Ishikawa (cell line): Measurements from ENCODE around the gene B4GALNT3.

Experiments used
- CEBPB ChIP-seq: IDR thresholded peaks from 2 replicates; pipeline ENCODE4 v1.6.1; 2012
- CREB1 ChIP-seq: IDR thresholded peaks from 2 replicates; pipeline ENCODE4 v1.6.1; 2012; ENCODE audit warnings: low read depth
- EGR1 ChIP-seq: IDR thresholded peaks from 2 replicates; pipeline ENCODE4 v1.6.1; 2012
- EP300 ChIP-seq: IDR thresholded peaks from 2 replicates; pipeline ENCODE4 v1.6.1; 2012; ENCODE audit warnings: borderline replicate concordance
- FOXM1 ChIP-seq: IDR thresholded peaks from 2 replicates; pipeline ENCODE4 v1.6.1; 2012; ENCODE audit warnings: low read depth, borderline replicate concordance
- NFIC ChIP-seq: IDR thresholded peaks from 2 replicates; pipeline ENCODE4 v1.6.1; 2012
- RAD21 ChIP-seq: IDR thresholded peaks from 2 replicates; pipeline ENCODE4 v1.6.1; 2012; ENCODE audit warnings: low read depth
- TAF1 ChIP-seq: IDR thresholded peaks from 2 replicates; pipeline ENCODE4 v1.6.1; 2012; ENCODE audit warnings: low read depth, mild to moderate bottlenecking
- TCF12 ChIP-seq: IDR thresholded peaks from 2 replicates; pipeline ENCODE4 v1.6.1; 2012; ENCODE audit warnings: low read depth
- TEAD4 ChIP-seq: IDR thresholded peaks from 2 replicates; pipeline ENCODE4 v1.6.1; 2012
- YY1 ChIP-seq: IDR thresholded peaks from 2 replicates; pipeline ENCODE4 v1.6.1; 2012; ENCODE audit warnings: low read depth
- ZBTB7A ChIP-seq: IDR thresholded peaks from 2 replicates; pipeline ENCODE4 v1.6.1; 2012; ENCODE audit warnings: low read depth
- TF ChIP-seq, protein P1 (sequence below): IDR thresholded peaks from 2 replicates; pipeline ENCODE4 v1.6.1; 2012
- TF ChIP-seq, protein P2 (sequence below): IDR thresholded peaks from 2 replicates; pipeline ENCODE4 v1.6.1; 2012; ENCODE audit warnings: low read depth, mild to moderate bottlenecking
- TF ChIP-seq, protein P3 (sequence below): IDR thresholded peaks from 2 replicates; pipeline ENCODE4 v1.6.1; 2012

The B4GALNT3 gene

GRCh38 chr12:604956-605355 lies 145.2 kb downstream of the B4GALNT3 start:
- TF ChIP-seq FOXM1 = no peak
- no peak for TF ChIP-seq EP300
- TF ChIP-seq NFIC = no peak
- no peak for TF ChIP-seq TEAD4
- TF ChIP-seq, protein P1, sequence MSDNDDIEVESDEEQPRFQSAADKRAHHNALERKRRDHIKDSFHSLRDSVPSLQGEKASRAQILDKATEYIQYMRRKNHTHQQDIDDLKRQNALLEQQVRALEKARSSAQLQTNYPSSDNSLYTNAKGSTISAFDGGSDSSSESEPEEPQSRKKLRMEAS = no peak
- TF ChIP-seq TAF1 = no peak
- TF ChIP-seq TCF12 = no peak
- TF ChIP-seq CREB1 = no peak
- no peak for TF ChIP-seq EGR1
- TF ChIP-seq YY1 = no peak
- TF ChIP-seq CEBPB = no peak
- TF ChIP-seq, protein P2, sequence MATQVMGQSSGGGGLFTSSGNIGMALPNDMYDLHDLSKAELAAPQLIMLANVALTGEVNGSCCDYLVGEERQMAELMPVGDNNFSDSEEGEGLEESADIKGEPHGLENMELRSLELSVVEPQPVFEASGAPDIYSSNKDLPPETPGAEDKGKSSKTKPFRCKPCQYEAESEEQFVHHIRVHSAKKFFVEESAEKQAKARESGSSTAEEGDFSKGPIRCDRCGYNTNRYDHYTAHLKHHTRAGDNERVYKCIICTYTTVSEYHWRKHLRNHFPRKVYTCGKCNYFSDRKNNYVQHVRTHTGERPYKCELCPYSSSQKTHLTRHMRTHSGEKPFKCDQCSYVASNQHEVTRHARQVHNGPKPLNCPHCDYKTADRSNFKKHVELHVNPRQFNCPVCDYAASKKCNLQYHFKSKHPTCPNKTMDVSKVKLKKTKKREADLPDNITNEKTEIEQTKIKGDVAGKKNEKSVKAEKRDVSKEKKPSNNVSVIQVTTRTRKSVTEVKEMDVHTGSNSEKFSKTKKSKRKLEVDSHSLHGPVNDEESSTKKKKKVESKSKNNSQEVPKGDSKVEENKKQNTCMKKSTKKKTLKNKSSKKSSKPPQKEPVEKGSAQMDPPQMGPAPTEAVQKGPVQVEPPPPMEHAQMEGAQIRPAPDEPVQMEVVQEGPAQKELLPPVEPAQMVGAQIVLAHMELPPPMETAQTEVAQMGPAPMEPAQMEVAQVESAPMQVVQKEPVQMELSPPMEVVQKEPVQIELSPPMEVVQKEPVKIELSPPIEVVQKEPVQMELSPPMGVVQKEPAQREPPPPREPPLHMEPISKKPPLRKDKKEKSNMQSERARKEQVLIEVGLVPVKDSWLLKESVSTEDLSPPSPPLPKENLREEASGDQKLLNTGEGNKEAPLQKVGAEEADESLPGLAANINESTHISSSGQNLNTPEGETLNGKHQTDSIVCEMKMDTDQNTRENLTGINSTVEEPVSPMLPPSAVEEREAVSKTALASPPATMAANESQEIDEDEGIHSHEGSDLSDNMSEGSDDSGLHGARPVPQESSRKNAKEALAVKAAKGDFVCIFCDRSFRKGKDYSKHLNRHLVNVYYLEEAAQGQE = no peak
- TF ChIP-seq, protein P3, sequence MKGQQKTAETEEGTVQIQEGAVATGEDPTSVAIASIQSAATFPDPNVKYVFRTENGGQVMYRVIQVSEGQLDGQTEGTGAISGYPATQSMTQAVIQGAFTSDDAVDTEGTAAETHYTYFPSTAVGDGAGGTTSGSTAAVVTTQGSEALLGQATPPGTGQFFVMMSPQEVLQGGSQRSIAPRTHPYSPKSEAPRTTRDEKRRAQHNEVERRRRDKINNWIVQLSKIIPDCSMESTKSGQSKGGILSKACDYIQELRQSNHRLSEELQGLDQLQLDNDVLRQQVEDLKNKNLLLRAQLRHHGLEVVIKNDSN = no peak
- no peak for TF ChIP-seq ZBTB7A
- TF ChIP-seq RAD21 = no peak

GRCh38 chr12:607541-608001 lies 147.8 kb downstream of the B4GALNT3 start:
- no peak for TF ChIP-seq FOXM1
- TF ChIP-seq, protein P3 = no peak
- no peak for TF ChIP-seq CREB1
- TF ChIP-seq TEAD4 = no peak
- TF ChIP-seq RAD21 = no peak
- no peak for TF ChIP-seq TCF12
- TF ChIP-seq, protein P2 = no peak

GRCh38 chr12:608413-608812 lies 148.7 kb downstream of the B4GALNT3 start:
- TF ChIP-seq EGR1 = no peak
- TF ChIP-seq, protein P3 = no peak
- no peak for TF ChIP-seq NFIC
- TF ChIP-seq TCF12 = no peak
- TF ChIP-seq RAD21 = no peak
- TF ChIP-seq CEBPB = no peak
- no peak for TF ChIP-seq ZBTB7A
- TF ChIP-seq, protein P2 = no peak
- no peak for TF ChIP-seq TAF1
- no peak for TF ChIP-seq TEAD4
- TF ChIP-seq CREB1 = no peak
- no peak for TF ChIP-seq FOXM1
- no peak for TF ChIP-seq EP300
- no peak for TF ChIP-seq YY1
- TF ChIP-seq, protein P1 = no peak

DNA sequence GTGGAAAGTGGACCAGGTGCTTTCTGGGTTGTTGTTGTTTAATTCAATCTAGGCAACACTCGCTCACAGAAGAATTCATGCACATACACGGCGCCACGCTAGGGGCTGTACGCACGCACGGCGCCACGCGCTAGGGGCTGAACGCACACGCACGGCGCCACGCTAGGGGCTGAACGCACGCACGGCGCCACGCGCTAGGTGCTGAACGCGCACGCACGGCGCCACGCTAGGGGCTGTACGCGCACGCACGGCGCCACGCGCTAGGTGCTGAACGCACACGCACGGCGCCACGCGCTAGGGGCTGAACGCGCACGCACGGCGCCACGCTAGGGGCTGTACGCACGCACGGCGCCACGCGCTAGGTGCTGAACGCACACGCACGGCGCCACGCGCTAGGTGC lies 149.2 kb downstream of the B4GALNT3 start:
- TF ChIP-seq EP300 (no peak), NFIC (no peak), RAD21 (no peak), EGR1 (no peak), YY1 (no peak), CREB1 (no peak), TAF1 (no peak), TEAD4 (no peak), TCF12 (no peak), ZBTB7A (no peak), FOXM1 (no peak), CEBPB (no peak)
- TF ChIP-seq, protein P3 = no peak
- TF ChIP-seq, protein P1 = no peak
- TF ChIP-seq, protein P2 = no peak
